Pancreas (tissue), 10 donors: ENCODE measurements around the gene ADGRV1. TPM values are rescaled to one million over a fixed set of nuclear protein-coding genes. Genes with fewer than 3 reads are reported as not detected.

Experiments used
- ATAC-seq, 4 donors: fragments of 200-7000 bp; cut with Tn5 transposase; one replicate each; pipeline versions ENCODE4 v1.8.0 to v1.9.1; 2020; ENCODE audit warnings: mild to moderate bottlenecking in 4 of 4, moderate library complexity in 4 of 4
- DNase-seq, 6 donors: peaks; one replicate each; pipeline ENCODE4 v3.0.0-alpha.2; 2020
- FAIRE-seq: peaks from 2 replicates; lab custom pipeline; 2012; peaks lifted over from hg19 to GRCh38; lab: Jason Lieb, UNC
- H3K27ac ChIP-seq, 4 donors: fragments of 200-600 bp; sonication (generic); 1 replicate in 3 of 4; 2 replicates in 1 of 4; pipeline versions ENCODE4 v1.5.0 to v1.8.0; 2020
- H3K27me3 ChIP-seq, 4 donors: fragments of 200-600 bp; one replicate each; pipeline ENCODE4 v1.8.0; 2021
- H3K36me3 ChIP-seq, 3 donors: fragments of 200-600 bp; sonication (generic) in 1 of 3; one replicate each; pipeline versions ENCODE4 v1.5.0 to v1.8.0; 2020 to 2021
- H3K4me1 ChIP-seq, 3 donors: fragments of 200-600 bp; one replicate each; pipeline ENCODE4 v1.8.0; 2021
- H3K4me3 ChIP-seq, 4 donors: fragments of 200-600 bp; sonication (generic) in 2 of 4; one replicate each; pipeline versions ENCODE4 v1.5.0 to v1.8.0; 2020 to 2021
- H3K9me3 ChIP-seq, 4 donors: fragments of 200-600 bp; one replicate each; pipeline ENCODE4 v1.8.0; 2021
- CTCF ChIP-seq, 4 donors: fragments of 200-600 bp; sonication (generic) in 3 of 4; IDR thresholded peaks; one replicate each; pipeline versions ENCODE4 v1.5.0 to v1.8.0; 2021; ENCODE audit warnings: antibody characterized with exemption in 4 of 4
- WGBS, 2 donors: extraction: QIAGEN DNeasy Blood & Tissue Kit; methylation state at CpG; one replicate each; pipeline ENCODE4 v1.1.7; 2013; 5-methylcytosine and 5-hydroxymethylcytosine counted together
- intact Hi-C, 3 donors: fragments of 100-400 bp; cut with DNase I; formaldehyde crosslinking; loops; one replicate each; pipeline versions ENCODE4 v1.11.1 to v1.14.2; 2022
- polyA plus RNA-seq, 2 donors: library from polyadenylated mRNA; stranded (reverse); fragments of 200-250 nt; gene quantifications; one replicate each; pipeline ENCODE4 v1.2.3, GENCODE V29; 2013
- total RNA-seq, 6 donors: library from RNA; stranded (reverse); fragmentation: NEBNext Ultra II Directional in 4 of 6; extraction: Animal tissue kit (Norgen Biotek cat#: 25700) in 4 of 6; gene quantifications; one replicate each; pipeline versions ENCODE4 v1.2.1 to v1.2.4, GENCODE V29; 2021 to 2023
- donor health status: healthy with polysubstance abuse.
- donor health status: DM: no; HTN: no; CAD: no; lungs with moderate emphysema.
- donor health status: DM: no; HTN: no; CAD: no.
- donor health status: control.
- donor health status: control.
- donor health status: Bipolar disorder and iron deficiency.
- donor health status: DM: yes; HTN: yes; CAD: no.
- donor health status: DM: no; HTN: no; CAD: no.
- donor health status: DM: no; HTN: no; CAD: no.
- donor health status: DM: yes; HTN: yes; CAD: no.

ADGRV1 gene
- total and polyA plus RNA-seq, 8 donors, result 3.9 to 6.9 (median 5.4) TPM

- Histone ChIP-seq H3K4me3 (no peak overlapping the region), H3K27ac (no peak overlapping the region), H3K4me1 (peaks cover 0 to 7% (median 0%) of the 10 kb centered on the region in 3 donors), H3K9me3 (no peaks in the 10 kb centered on the region), H3K36me3 (no peaks in the 10 kb centered on the region), H3K27me3 (no peaks in the 10 kb centered on the region)
- no peak for DNase-seq
- intact Hi-C loops, result no loop called here
- no peak for FAIRE-seq
- 84 to 92% methylated on average over 3 of the region's 3 CpGs for WGBS, 2 donors
- ATAC-seq, result no peak
- no peak for TF ChIP-seq CTCF (IDR thresholded peaks at IDR 0.05)
Observed at GRCh38 chr5:91098541-91098940, 539.9 kb downstream of the ADGRV1 start.

GRCh38 chr5:91101600-91102379 lies 543.2 kb downstream of the ADGRV1 start:
- no peaks in the 10 kb centered on the region for H3K9me3 ChIP-seq
- peak; percentile 27 to 57 (median 49) for TF ChIP-seq CTCF (IDR thresholded peaks at IDR 0.05)
- H3K4me1 ChIP-seq, result peaks cover 0 to 11% (median 0%) of the 10 kb centered on the region in 3 donors
- H3K27ac ChIP-seq, result no peak overlapping the region
- DNase-seq, result peak; percentile 49 to 73 (median 57)
- H3K4me3 ChIP-seq, result no peak overlapping the region
- peak; percentile 92 to 99 (median 98) for ATAC-seq
- WGBS, 2 donors, result 26 to 27% methylated on average over 8 of the region's 8 CpGs
- intact Hi-C loops, result loop anchor here in 2 of 3 donors (5.0 kb wide), 2 partner anchors 281 to 286 kb away; partner anchors contain the start of gene ARRDC3 (in 1 of the 2)
- no peaks in the 10 kb centered on the region for H3K27me3 ChIP-seq
- no peak for FAIRE-seq
- H3K36me3 ChIP-seq, result no peaks in the 10 kb centered on the region

GRCh38 chr5:91103353-91104061 lies 544.9 kb downstream of the ADGRV1 start:
- no peak for TF ChIP-seq CTCF (IDR thresholded peaks at IDR 0.05)
- ATAC-seq (peak in 2 of 4 donors; percentile 19 to 55), FAIRE-seq (no peak), DNase-seq (no peak)
- H3K27ac ChIP-seq, result no peak overlapping the region
- H3K4me1 ChIP-seq, result peaks cover 0 to 11% (median 0%) of the 10 kb centered on the region in 3 donors
- H3K4me3 ChIP-seq, result no peak overlapping the region
- no peaks in the 10 kb centered on the region for H3K27me3 ChIP-seq
- H3K9me3 ChIP-seq, result no peaks in the 10 kb centered on the region
- 79 to 85% methylated on average over 6 of the region's 6 CpGs for WGBS, 2 donors
- intact Hi-C loops, result loop anchor here in 2 of 3 donors (5.0 kb wide), 2 partner anchors 279 to 284 kb away; partner anchors contain the start of gene ARRDC3 (in 1 of the 2)
- H3K36me3 ChIP-seq, result no peaks in the 10 kb centered on the region

- no peak overlapping the region for H3K27ac ChIP-seq
- no peak overlapping the region for H3K4me3 ChIP-seq
- H3K9me3 ChIP-seq, result no peaks in the 10 kb centered on the region
- ATAC-seq, result no peak
- H3K4me1 ChIP-seq, result peaks cover 0 to 11% (median 0%) of the 10 kb centered on the region in 3 donors
- WGBS, 2 donors, result 90 to 93% methylated on average over 1 of the region's 1 CpG
- H3K36me3 ChIP-seq, result no peaks in the 10 kb centered on the region
- no peak for FAIRE-seq
- no peaks in the 10 kb centered on the region for H3K27me3 ChIP-seq
- TF ChIP-seq CTCF (IDR thresholded peaks at IDR 0.05), result no peak
- intact Hi-C loops, result loop anchor here in 2 of 3 donors (5.0 kb wide), 2 partner anchors 278 to 283 kb away; partner anchors contain the start of gene ARRDC3 (in 1 of the 2)
- DNase-seq, result no peak
Observed at GRCh38 chr5:91104062-91104448, 545.5 kb downstream of the ADGRV1 start.
